Measurements from ENCODE around the gene KCTD7. TPM values are rescaled to one million over a fixed set of nuclear protein-coding genes. Genes with fewer than 3 reads are reported as not detected.

The KCTD7 gene
- total and polyA plus RNA-seq, 2 of the 13 experiments (the other 11 are each of a cell fraction or from before 2014, with no cell fraction given), result 7.3 to 13.5 TPM

GRCh38 chr7:66640802-66641525 is 12.3 kb downstream of the KCTD7 start (continued):
- TF ChIP-seq ZNF230 (CRISPR knock-in tag; IDR thresholded peaks at IDR 0.05) (0 out of 2 replicates have a peak, but pooled peaks have one; percentile 46), PAXIP1 (CRISPR knock-in tag; conservative IDR thresholded peaks at IDR 0.05) (peak; percentile 68), HOMEZ (CRISPR knock-in tag; IDR thresholded peaks at IDR 0.05; ENCODE audit: low read depth) (no peak), SKIL (CRISPR knock-in tag; IDR thresholded peaks at IDR 0.05; ENCODE audit: borderline replicate concordance) (no peak), FOXA3 (CRISPR knock-in tag; IDR thresholded peaks at IDR 0.05) (peak; percentile 70; the same call in 1 of the 2 replicates), ZNF629 (CRISPR knock-in tag; conservative IDR thresholded peaks at IDR 0.05) (peak; percentile 16; the same call in 1 of the 2 replicates), ZUFSP (CRISPR knock-in tag; IDR thresholded peaks at IDR 0.05; ENCODE audit: borderline replicate concordance) (no peak), CENPBD1 (CRISPR knock-in tag; IDR thresholded peaks at IDR 0.05; ENCODE audit: borderline replicate concordance, low read depth) (no peak), SOX13 (IDR thresholded peaks at IDR 0.05) (no peak), SOX13 (CRISPR knock-in tag; conservative IDR thresholded peaks at IDR 0.05 in 1 of 2, IDR thresholded peaks at IDR 0.05 in 1 of 2) (no peak), ZNF605 (CRISPR knock-in tag; IDR thresholded peaks at IDR 0.05) (peak; percentile 58; the same call in 1 of the 2 replicates), ZC3H13 (CRISPR knock-in tag; IDR thresholded peaks at IDR 0.05) (no peak), RFX5 (IDR thresholded peaks at IDR 0.05; ENCODE audit: low read depth, low read length) (no peak), ZFX (CRISPR knock-in tag; IDR thresholded peaks at IDR 0.05; ENCODE audit: low read depth) (no peak), POGZ (CRISPR knock-in tag; IDR thresholded peaks at IDR 0.05) (no peak), CENPX (CRISPR knock-in tag; IDR thresholded peaks at IDR 0.05) (no peak), CC2D1A (CRISPR knock-in tag; IDR thresholded peaks at IDR 0.05) (no peak), GABPA (IDR thresholded peaks at IDR 0.05; ENCODE audit: low read depth, low read length) (no peak), GABPA (CRISPR knock-in tag; IDR thresholded peaks at IDR 0.05; ENCODE audit: low read depth) (peak; percentile 29; the same call in 1 of the 2 replicates), FOXC1 (CRISPR knock-in tag; IDR thresholded peaks at IDR 0.05; ENCODE audit: borderline replicate concordance) (peak; percentile 47; the same call in 1 of the 2 replicates), ZNF33B (CRISPR knock-in tag; IDR thresholded peaks at IDR 0.05) (no peak)

Data from HepG2 (cell line).